CD4-positive, alpha-beta T cell treated with Interleukin-15 for 4 hours (primary cell): ENCODE results near the gene ZNF600.
"Not testable (repeated sequence)": the region's sequence is repeated elsewhere in the genome, so short reads cannot be mapped to it uniquely, and the experiment has no call there.

Experiments
- DNase-seq: peaks from one replicate; pipeline ENCODE4 v3.0.0-alpha.2; 2020; ENCODE audit warnings: low spot score

Gene ZNF600

DNA sequence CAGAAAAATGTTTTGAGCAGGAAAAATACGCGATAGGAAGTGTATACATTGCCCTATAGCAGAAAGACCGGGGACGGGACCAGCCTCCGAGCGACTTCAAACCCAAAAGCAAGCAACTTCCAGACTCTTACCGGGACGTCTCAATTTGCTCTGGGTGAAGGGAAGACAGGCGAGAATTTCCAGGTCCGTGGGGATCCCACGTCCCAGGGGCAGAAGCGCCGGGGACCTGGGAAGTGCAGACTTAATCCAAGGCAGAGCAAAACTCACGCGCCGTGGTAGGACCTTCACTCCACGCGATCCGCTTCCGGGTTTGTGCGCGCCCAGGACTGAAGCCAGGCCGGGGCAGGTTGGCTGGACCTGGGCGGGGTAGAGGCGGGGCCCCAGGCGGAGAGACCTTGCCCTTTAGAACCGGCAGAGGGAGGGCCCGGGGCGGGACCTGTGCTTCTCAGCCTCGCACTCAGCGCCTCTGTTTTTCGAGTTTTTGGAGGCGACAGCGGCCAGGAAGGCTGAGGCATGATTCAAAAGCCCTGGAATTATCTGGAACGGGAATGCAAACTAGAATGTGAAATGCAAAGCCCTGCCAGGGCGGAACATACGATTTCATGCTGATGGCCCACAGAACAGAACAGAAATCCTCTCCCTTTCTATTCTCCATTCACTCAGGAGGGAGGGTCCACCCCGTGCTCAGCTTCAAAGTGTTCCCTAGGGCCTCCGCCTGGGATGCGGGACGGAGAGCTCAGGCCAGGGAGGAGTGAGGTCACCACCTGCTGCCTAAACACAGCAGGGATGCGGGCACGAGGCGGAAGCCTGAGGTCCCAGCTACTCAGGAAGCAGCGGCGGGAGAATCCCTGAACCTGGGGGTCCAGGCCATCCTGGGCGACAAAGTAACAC lies at the start of gene ZNF600:
ZNF600 (minus strand) TSS at position 328 of the 891 bp plus-strand sequence. CDS start 7,903 bp downstream, outside the sequence.
- DNase-seq: peak; percentile 75

GRCh38 chr19:52834289-52834688 lies 47.7 kb upstream of the ZNF600 start:
- DNase-seq: not testable (repeated sequence)

- DNase-seq: peak; percentile 35
Observed at GRCh38 chr19:52833541-52833940, 47.0 kb upstream of the ZNF600 start.

DNA sequence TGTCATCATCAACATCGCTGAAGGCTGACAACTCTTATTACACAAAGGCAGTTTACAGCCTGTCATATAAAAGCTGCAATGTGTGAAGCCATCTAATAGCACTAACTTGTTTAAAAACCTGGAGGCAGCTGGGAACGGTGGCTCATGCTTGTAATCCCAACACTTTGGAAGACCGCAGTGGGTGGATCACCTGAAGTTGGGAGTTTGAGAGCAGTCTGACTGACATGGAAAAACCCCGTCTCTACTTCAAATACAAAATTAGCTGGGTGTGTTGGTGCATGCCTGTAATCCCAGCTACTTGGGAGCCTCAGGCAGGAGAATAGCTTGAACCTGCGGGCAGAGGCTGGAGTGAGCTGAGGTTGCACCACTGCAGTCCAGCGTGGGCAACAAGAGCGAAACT lies 43.3 kb upstream of the ZNF600 start:
- DNase-seq: not testable (repeated sequence)

GRCh38 chr19:52825765-52826164 lies 39.2 kb upstream of the ZNF600 start:
- no peak for DNase-seq

DNA sequence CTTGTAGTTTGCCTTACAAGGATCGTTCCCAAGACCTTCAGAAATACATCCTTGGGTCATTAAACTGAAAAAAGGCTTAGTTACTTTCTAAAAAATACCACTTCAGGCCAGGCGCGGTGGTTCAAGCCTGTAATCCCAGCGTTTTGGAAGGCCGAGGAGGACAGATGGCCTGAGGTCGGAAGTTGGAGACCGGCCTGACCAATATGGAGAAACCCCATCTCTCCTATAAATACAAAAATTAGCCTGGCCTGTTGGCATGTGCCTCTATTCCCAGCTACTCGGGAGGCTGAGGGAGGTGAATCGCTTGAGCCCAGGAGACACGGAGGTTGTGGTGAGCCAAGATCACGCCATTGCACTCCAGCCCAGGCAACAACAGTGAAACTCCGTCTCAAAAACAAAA lies 37.1 kb upstream of the ZNF600 start:
- DNase-seq: no peak

- peak; percentile 73 for DNase-seq
Observed at GRCh38 chr19:52821204-52821960, 34.8 kb upstream of the ZNF600 start, which contains the start of gene ZNF28. Gene ZNF28, minus strand, starts transcription at chr19:52821633. Its CDS starts 3,675 bp downstream, at chr19:52817958.

DNA sequence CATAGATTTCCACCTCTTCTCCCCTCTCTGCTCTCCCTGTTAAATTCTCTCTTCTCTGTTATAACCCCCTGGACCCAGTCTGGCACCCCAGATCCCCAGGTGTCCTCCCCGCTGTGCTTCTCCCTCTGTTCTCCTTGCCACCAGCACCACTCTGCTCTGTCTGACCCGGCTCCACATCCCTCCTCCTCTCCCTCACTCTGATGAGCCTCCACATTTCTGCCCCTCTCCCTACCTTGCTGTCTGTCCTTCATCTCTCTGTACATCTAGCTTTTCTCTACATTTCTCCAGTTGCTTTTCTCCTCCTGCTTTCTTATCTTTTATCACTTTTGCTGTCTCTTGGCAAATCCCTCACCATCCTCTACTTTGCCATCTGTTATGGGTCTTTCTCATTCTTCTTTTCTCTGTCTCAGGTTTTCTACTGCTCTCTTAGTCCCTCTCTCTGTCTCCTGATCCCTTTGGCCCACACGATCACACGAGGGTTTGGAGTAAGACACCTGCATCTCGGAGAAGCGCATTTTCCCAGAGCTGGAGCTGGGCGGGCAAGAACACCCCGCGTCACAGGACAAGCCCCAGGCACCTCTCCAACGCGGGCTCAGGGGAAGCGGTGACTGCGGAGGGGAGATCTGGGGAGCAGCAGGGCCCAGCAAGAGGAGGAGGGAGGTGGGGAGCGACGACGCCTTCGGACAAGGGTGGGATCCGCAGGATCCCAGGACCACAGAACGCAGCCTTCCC lies 34.0 kb upstream of the ZNF600 start:
- DNase-seq: not testable (repeated sequence)

DNA sequence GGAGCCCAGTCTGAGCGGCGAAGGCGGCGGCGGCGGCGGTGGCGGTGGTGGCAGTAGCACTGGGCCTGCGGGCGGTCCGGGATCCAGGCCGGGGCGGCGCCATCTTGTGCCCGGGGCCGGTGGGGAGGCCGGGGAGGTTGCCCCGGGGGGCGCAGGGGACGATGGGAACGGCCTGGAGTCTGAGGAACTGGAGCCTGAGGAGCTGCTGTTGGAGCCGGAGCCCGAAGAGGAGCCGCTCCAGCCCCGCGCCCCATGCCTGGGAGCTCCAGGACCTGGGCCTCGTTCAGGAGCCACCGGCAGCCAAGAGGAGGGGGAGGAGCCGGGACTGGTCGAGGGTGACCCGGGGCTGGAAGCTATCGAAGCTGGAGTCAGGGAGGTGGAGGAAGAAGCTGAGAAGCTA lies 23.2 kb upstream of the ZNF600 start:
- no peak for DNase-seq

GRCh38 chr19:52799950-52800640 lies 13.5 kb upstream of the ZNF600 start:
- DNase-seq: not testable (repeated sequence)

- DNase-seq: no peak
Observed at GRCh38 chr19:52789440-52789839, 2.8 kb upstream of the ZNF600 start.

DNA sequence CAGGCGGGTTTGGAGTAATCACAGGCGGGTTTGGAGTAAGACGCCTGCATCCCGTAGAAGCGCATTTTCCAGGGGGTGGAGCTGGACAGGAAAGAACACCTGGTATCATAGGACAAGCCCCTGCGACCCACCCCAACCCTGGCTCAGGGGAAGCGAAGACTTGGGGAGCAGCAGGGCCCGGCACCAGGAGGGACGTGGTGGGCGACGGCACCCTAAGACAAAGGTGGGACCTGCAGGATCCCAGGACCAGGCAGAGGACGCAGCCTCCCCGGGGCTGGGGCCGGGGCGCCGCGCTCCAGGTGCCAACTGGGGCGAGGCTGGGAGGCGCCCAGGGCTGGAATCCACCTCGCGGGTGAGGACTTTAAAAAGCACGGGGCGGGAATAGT lies 520 bp downstream of the ZNF600 start:
- DNase-seq: no peak

DNA sequence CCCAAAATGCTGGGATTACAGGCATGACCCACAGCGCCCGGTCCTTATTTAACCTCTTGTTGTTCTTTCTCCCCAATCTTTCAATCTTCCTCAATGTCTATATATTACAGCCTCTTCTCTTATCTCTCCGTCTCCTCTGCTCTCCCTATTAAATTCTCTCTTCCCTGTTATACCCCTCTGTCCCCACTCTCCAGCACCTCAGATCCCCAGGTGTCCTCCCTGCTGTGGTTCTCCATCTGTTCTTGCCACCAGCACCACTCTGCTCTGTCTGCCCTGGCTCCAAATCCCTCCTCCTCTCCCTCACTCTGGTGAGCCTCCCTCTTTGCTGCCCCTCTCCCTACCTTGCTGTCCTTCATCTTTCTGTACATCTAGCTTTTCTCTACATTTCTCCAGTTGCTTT lies 1.1 kb downstream of the ZNF600 start:
- no peak for DNase-seq

DNA sequence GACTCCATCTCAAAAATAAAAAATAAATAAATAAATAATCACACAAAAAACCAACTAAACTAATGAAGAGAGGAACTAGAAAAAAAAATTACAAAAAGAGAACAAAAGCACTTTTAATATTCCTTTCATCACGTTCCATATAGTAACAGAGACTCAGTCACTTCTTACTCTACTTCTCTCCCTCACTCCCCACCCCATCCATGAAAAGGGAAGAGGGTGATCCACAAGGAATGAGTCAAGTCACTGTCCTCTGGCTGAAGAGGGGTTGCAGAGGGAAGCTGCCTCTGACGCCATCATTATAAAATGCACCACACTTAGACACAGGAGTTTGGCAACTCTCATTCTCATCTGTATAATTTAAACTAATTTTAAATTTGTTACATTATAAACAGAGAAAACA lies 3.7 kb downstream of the ZNF600 start:
- not testable (repeated sequence) for DNase-seq

GRCh38 chr19:52778811-52779210 lies 7.8 kb downstream of the ZNF600 start:
- DNase-seq: peak; percentile 42

DNA sequence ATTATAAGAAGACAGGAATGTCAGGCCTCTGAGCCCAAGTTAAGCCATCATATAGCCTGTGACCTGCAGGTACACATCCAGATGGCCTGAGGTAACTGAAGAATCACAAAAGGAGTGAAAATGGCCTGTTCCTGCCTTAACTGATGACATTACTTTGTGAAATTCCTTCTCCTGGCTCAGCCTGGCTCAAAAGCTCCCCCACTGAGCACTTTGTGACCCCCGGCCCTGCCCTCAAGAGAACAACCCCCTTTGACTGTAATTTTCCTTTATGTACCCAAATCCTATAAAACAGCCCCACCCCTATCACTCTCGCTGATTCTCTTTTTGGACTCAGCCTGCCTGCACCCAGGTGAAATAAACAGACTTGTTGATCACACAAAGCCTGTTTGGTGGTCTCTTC lies 30.1 kb downstream of the ZNF600 start:
- not testable (repeated sequence) for DNase-seq

DNA sequence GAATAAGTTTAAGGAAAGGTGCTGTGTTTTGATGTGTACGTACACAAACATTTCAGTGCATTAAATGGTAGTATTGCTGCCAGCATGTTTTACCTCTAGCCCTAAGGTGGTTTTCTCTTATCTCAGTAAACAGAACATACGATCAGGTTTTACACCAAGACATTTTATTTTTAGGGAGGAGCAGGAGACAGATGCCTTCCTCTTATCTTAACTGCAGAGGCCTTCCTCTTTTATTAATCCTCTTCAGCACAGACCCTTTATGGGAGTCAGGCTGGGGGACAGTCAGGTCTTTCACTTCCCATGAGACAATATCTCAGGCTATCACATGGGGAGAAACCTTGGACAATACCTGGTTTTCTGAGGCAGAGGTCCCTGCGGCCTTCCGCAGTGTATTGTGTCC lies 36.8 kb downstream of the ZNF600 start:
- no peak for DNase-seq

GRCh38 chr19:52748336-52748950 lies 38.1 kb downstream of the ZNF600 start:
- DNase-seq: peak; percentile 49

- DNase-seq: peak; percentile 37
Observed at GRCh38 chr19:52745919-52746318, 40.7 kb downstream of the ZNF600 start.

- no peak for DNase-seq
Observed at GRCh38 chr19:52743091-52743490, 43.5 kb downstream of the ZNF600 start.

DNA sequence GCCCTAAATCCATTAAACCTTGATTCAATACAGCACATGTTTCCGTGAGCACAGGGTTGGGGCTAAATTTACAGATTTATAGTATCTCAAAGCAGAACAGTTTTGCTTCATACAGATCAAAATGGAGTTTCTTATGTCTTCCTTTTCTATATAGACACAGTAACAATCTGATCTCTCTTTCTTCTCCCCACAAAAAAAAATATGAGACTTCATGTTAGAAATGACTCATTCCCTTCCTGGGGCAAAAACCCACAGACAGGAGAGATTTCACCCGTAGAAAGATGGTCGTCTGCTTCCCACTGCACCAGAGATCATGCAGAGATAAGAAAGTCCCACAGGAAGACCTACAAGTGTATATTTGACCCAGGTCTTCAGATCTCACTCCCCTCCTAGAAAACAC lies 44.1 kb downstream of the ZNF600 start:
- DNase-seq: peak; percentile 13
